ENCODE data around the gene FBF1. TPM values are rescaled to one million over a fixed set of nuclear protein-coding genes. Genes with fewer than 3 reads are reported as not detected.

FBF1 gene
- total and polyA plus RNA-seq, 2 of the 4 experiments (the other 2 are of a cell fraction), result 4.5 to 8.0 TPM

DNA sequence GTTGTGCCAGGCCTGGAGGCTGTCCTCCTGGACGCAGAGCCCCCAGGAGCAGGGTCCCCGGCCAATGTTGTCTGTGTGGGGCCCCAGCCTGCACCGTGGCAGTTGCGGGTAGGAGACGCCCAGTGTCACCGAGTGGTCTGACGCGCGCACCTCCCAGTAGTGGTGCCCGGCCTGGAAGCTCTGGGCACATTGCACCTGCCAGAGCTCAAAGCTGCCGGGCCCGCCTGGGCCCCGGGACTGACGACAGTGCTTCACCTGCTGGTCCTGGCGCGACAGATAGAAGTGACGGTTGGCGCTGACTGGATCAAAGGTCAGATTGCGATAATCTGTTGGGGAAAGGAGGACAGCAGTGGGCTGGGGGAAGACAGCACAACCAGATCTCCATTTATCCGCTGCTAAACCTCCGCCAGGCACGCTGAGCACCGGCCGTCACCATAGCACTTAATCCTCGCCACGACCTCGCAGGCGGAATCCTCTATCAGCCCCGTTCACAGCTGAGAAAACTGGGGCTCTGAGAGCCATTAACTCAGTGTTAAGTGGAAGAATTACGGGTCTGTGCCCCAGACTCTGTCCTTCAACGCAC lies 49.7 kb downstream of the FBF1 start:
- no peak overlapping the region for H3K4me3 ChIP-seq (ENCODE audit: insufficient read depth, low read depth, low read length)
- no peak overlapping the region for H4K8ac ChIP-seq (ENCODE audit: low read depth in 2 of 2, low read length in 2 of 2)
- no peak overlapping the region for H2BK15ac ChIP-seq (ENCODE audit: low read depth, low read length)
- no peak overlapping the region for H3K27ac ChIP-seq (ENCODE audit: insufficient read depth, low read length)
- H3K27me3 ChIP-seq (ENCODE audit: control insufficient read depth, insufficient read depth, low read length), result no peaks in the 10 kb centered on the region
- no peak overlapping the region for H3K14ac ChIP-seq (replicated peaks; ENCODE audit: low read depth, low read length)
- H2BK5ac ChIP-seq (ENCODE audit: low read depth, low read length, poor library complexity, severe bottlenecking), result no peak overlapping the region
- no peak overlapping the region for H2AK9ac ChIP-seq (replicated peaks; ENCODE audit: low read depth, low read length, poor library complexity)
- no peak overlapping the region for H2BK20ac ChIP-seq (ENCODE audit: low read depth, low read length)
- peaks cover 9 to 38% of the 10 kb centered on the region in 2 experiments; a peak in 3 of 4 replicates for H3K79me1 ChIP-seq (ENCODE audit: low read depth in 1 of 2, low read length in 2 of 2)
- H4K20me1 ChIP-seq (ENCODE audit: insufficient read depth, low read length), result peaks cover 4% of the 10 kb centered on the region; the same call in 1 of the 2 replicates
- no peaks in the 10 kb centered on the region for H3K9me3 ChIP-seq (ENCODE audit: control insufficient read depth, insufficient read depth, low read length)
- in situ Hi-C loops (cut with MboI; ENCODE audit: low sequenced_read_pairs) (no loop called here), dilution Hi-C loops (cut with HindIII; ENCODE audit: low sequenced_read_pairs, unreplicated experiment) (no loop called here), intact Hi-C loops (cut with micrococcal nuclease) (no loop called here)
- no peak overlapping the region for H3K4ac ChIP-seq (ENCODE audit: low read depth, low read length)
- no peak overlapping the region for H4K91ac ChIP-seq (ENCODE audit: insufficient read depth, low read depth, low read length)
- ChIA-PET POLR2A (ENCODE audit: unreplicated experiment) (no interaction called here), CTCF (no interaction called here)
- peaks cover 12% of the 10 kb centered on the region; the same call in 1 of the 2 replicates for H3K9me1 ChIP-seq (ENCODE audit: insufficient read depth, low read length)
- BruUV-seq (replicated peaks), result no TSS peak
- DNase-seq (no peak), ATAC-seq (ENCODE audit: low read depth) (no peak)
- peaks cover 5% of the 10 kb centered on the region; the same call in 1 of the 2 replicates for H3K4me1 ChIP-seq (ENCODE audit: control insufficient read depth, insufficient read depth, low read length)
- TF ChIP-seq RAD21 (IDR thresholded peaks at IDR 0.05; ENCODE audit: low read length) (no peak), MXI1 (IDR thresholded peaks at IDR 0.05; ENCODE audit: borderline replicate concordance, low read depth, low read length) (no peak), NFE2L2 (IDR thresholded peaks at IDR 0.05; ENCODE audit: low read depth, low read length) (no peak), CHD1 (IDR thresholded peaks at IDR 0.05; ENCODE audit: low read depth, low read length) (no peak), MAZ (IDR thresholded peaks at IDR 0.05; ENCODE audit: borderline replicate concordance, low read depth, low read length) (no peak), FOS (IDR thresholded peaks at IDR 0.05; ENCODE audit: low read depth, low read length) (no peak)
- TF ChIP-seq, protein P1, sequence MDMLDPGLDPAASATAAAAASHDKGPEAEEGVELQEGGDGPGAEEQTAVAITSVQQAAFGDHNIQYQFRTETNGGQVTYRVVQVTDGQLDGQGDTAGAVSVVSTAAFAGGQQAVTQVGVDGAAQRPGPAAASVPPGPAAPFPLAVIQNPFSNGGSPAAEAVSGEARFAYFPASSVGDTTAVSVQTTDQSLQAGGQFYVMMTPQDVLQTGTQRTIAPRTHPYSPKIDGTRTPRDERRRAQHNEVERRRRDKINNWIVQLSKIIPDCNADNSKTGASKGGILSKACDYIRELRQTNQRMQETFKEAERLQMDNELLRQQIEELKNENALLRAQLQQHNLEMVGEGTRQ (IDR thresholded peaks at IDR 0.05; ENCODE audit: low read depth, low read length), result no peak
- TF ChIP-seq, protein P2, sequence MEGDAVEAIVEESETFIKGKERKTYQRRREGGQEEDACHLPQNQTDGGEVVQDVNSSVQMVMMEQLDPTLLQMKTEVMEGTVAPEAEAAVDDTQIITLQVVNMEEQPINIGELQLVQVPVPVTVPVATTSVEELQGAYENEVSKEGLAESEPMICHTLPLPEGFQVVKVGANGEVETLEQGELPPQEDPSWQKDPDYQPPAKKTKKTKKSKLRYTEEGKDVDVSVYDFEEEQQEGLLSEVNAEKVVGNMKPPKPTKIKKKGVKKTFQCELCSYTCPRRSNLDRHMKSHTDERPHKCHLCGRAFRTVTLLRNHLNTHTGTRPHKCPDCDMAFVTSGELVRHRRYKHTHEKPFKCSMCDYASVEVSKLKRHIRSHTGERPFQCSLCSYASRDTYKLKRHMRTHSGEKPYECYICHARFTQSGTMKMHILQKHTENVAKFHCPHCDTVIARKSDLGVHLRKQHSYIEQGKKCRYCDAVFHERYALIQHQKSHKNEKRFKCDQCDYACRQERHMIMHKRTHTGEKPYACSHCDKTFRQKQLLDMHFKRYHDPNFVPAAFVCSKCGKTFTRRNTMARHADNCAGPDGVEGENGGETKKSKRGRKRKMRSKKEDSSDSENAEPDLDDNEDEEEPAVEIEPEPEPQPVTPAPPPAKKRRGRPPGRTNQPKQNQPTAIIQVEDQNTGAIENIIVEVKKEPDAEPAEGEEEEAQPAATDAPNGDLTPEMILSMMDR (conservative IDR thresholded peaks at IDR 0.05; ENCODE audit: low read depth, low read length), result no peak
- no peak overlapping the region for H3K4me2 ChIP-seq (ENCODE audit: low read depth, low read length)
- H2AK5ac ChIP-seq (ENCODE audit: low read depth, low read length), result no peak overlapping the region; the same call in 1 of the 2 replicates
- H3K56ac ChIP-seq (ENCODE audit: extremely low read depth, insufficient read depth, low read length), result no peak overlapping the region
- no peak overlapping the region for H3K9ac ChIP-seq (ENCODE audit: low read depth, low read length)
- no peak overlapping the region for H4K5ac ChIP-seq (ENCODE audit: low read depth, low read length)
- WGBS, 2 experiments (ENCODE audit: extremely low coverage in 2 of 2, insufficient read length in 1 of 2), result 95% methylated on average over 15 of the region's 31 CpGs; no CpG with 5 or more reads in 1 of the 2 experiments
- no peak overlapping the region for H2AFZ ChIP-seq (replicated peaks; ENCODE audit: low read length, poor library complexity)
- no peak overlapping the region for H2BK120ac ChIP-seq (ENCODE audit: low read depth, low read length)
- H3K23ac ChIP-seq (ENCODE audit: low read depth, low read length), result no peak overlapping the region
- no peak overlapping the region for H3K18ac ChIP-seq (ENCODE audit: low read depth, low read length)
- peaks cover 19% of the 10 kb centered on the region for H3K36me3 ChIP-seq (ENCODE audit: control insufficient read depth, insufficient read depth, low read length)
